Cardiac septum (tissue), 1 donor: ENCODE measurements around the gene ZBTB17. TPM values are rescaled to one million over a fixed set of nuclear protein-coding genes. Genes with fewer than 3 reads are reported as not detected.
"Not testable (repeated sequence)": the region's sequence is repeated elsewhere in the genome, so short reads cannot be mapped to it uniquely, and the experiment has no call there.

ENCODE experiments used
- DNase-seq: peaks from one replicate; pipeline ENCODE4 v3.0.0-alpha.2; 2020; ENCODE audit warnings: low spot score
- intact Hi-C: fragments of 100-400 bp; cut with DNase I; formaldehyde crosslinking; loops from one replicate; pipeline ENCODE4 v1.14.0; 2022
- total RNA-seq: library from RNA; stranded (reverse); fragmentation: NEBNext Ultra II Directional; extraction: Animal tissue kit (Norgen Biotek cat#: 25700); gene quantifications from one replicate; pipeline ENCODE4 v1.2.1, GENCODE V29; 2021
- donor health status: DM: no; HTN: no; CAD: no.

ZBTB17 gene
- total RNA-seq, 1 donor from 2014 or later = 24.9 TPM

- DNase-seq, intact Hi-C loops: not testable (repeated sequence)
Observed at GRCh38 chr1:15926448-15926847, 49.5 kb downstream of the ZBTB17 start.

- DNase-seq = no peak
- intact Hi-C loops = no loop called here
Observed at GRCh38 chr1:15923241-15923640, 52.7 kb downstream of the ZBTB17 start.

GRCh38 chr1:15918962-15919715 is 56.8 kb downstream of the ZBTB17 start:
- DNase-seq = no peak
- intact Hi-C loops = no loop called here

GRCh38 chr1:15916916-15917315 is 59.0 kb downstream of the ZBTB17 start:
- intact Hi-C loops = no loop called here
- DNase-seq = no peak

- no peak for DNase-seq
- intact Hi-C loops = no loop called here
Observed at GRCh38 chr1:15916417-15916816, 59.5 kb downstream of the ZBTB17 start.

GRCh38 chr1:15915991-15916390 is 59.9 kb downstream of the ZBTB17 start:
- no peak for DNase-seq
- intact Hi-C loops = no loop called here

GRCh38 chr1:15913607-15914006 is 62.3 kb downstream of the ZBTB17 start:
- intact Hi-C loops, DNase-seq: not testable (repeated sequence)

GRCh38 chr1:15911927-15912326 is 64.0 kb downstream of the ZBTB17 start:
- no peak for DNase-seq
- intact Hi-C loops = no loop called here

- DNase-seq = no peak
- intact Hi-C loops = no loop called here
Observed at GRCh38 chr1:15911141-15911540, 64.8 kb downstream of the ZBTB17 start.

GRCh38 chr1:15908597-15908996 is 67.3 kb downstream of the ZBTB17 start:
- intact Hi-C loops = no loop called here
- no peak for DNase-seq

GRCh38 chr1:15902882-15903281 is 73.0 kb downstream of the ZBTB17 start:
- intact Hi-C loops = no loop called here
- no peak for DNase-seq

- DNase-seq = no peak
- intact Hi-C loops = no loop called here
Observed at GRCh38 chr1:15900662-15901279, 75.1 kb downstream of the ZBTB17 start.

GRCh38 chr1:15899266-15899665 is 76.6 kb downstream of the ZBTB17 start:
- intact Hi-C loops = no loop called here
- no peak for DNase-seq

- DNase-seq, intact Hi-C loops: not testable (repeated sequence)
Observed at GRCh38 chr1:15896841-15897610, 78.9 kb downstream of the ZBTB17 start.

- intact Hi-C loops = no loop called here
- no peak for DNase-seq
Observed at GRCh38 chr1:15895233-15895632, 80.7 kb downstream of the ZBTB17 start.

GRCh38 chr1:15892857-15893599 is 82.9 kb downstream of the ZBTB17 start:
- DNase-seq, intact Hi-C loops: not testable (repeated sequence)
